HG03135 (cell line): ENCODE data around the gene SLCO2B1.

Experiments used
- ATAC-seq: cut with Tn5 transposase; IDR thresholded peaks from one replicate; pipeline ENCODE4 v1.9.1; 2021; ENCODE audit warnings: mild to moderate bottlenecking, moderate library complexity; ENCODE audit not compliant: unreplicated experiment

SLCO2B1 gene

GRCh38 chr11:75144716-75145014, 6.2 kb upstream of the SLCO2B1 start:
- no peak for ATAC-seq

- ATAC-seq: no peak
Measured at GRCh38 chr11:75145196-75145971, 5.5 kb upstream of the SLCO2B1 start.

- no peak for ATAC-seq
Measured at GRCh38 chr11:75145972-75146519, 4.9 kb upstream of the SLCO2B1 start.

GRCh38 chr11:75146711-75147110, 4.2 kb upstream of the SLCO2B1 start:
- ATAC-seq: no peak

- no peak for ATAC-seq
Measured at GRCh38 chr11:75147191-75147874, 3.6 kb upstream of the SLCO2B1 start.

GRCh38 chr11:75147875-75148263, 3.0 kb upstream of the SLCO2B1 start:
- no peak for ATAC-seq

GRCh38 chr11:75148436-75148983, 2.4 kb upstream of the SLCO2B1 start:
- ATAC-seq: no peak

- no peak for ATAC-seq
Measured at GRCh38 chr11:75149766-75150465, 991 bp upstream of the SLCO2B1 start.

- ATAC-seq: no peak
Measured at GRCh38 chr11:75151346-75152047, 590 bp downstream of the SLCO2B1 start.

GRCh38 chr11:75152090-75152489, 1.2 kb downstream of the SLCO2B1 start:
- ATAC-seq: no peak

- ATAC-seq: no peak
Measured at GRCh38 chr11:75152651-75153427, 1.9 kb downstream of the SLCO2B1 start.

- no peak for ATAC-seq
Measured at GRCh38 chr11:75154646-75155569, 4.0 kb downstream of the SLCO2B1 start.

- ATAC-seq: no peak
Measured at GRCh38 chr11:75155570-75156422, 4.9 kb downstream of the SLCO2B1 start.

GRCh38 chr11:75158241-75158640, 7.3 kb downstream of the SLCO2B1 start:
- ATAC-seq: no peak

- no peak for ATAC-seq
Measured at GRCh38 chr11:75158696-75159150, 7.8 kb downstream of the SLCO2B1 start.

GRCh38 chr11:75159151-75159953, 8.4 kb downstream of the SLCO2B1 start:
- ATAC-seq: no peak

GRCh38 chr11:75160220-75160757, 9.4 kb downstream of the SLCO2B1 start:
- no peak for ATAC-seq
